Colonic mucosa (tissue), 4 donors: ENCODE data around the gene FGF23. TPM values are rescaled to one million over a fixed set of nuclear protein-coding genes. Genes with fewer than 3 reads are reported as not detected.

Experiments
- DNase-seq: peaks from one replicate; pipeline ENCODE4 v3.0.0-alpha.2; 2020
- H3K27ac ChIP-seq: fragments of 200-600 bp; one replicate; pipeline ENCODE4 v1.8.0; 2021
- H3K27me3 ChIP-seq: fragments of 200-600 bp; one replicate; pipeline ENCODE4 v1.8.0; 2021
- H3K36me3 ChIP-seq: fragments of 200-600 bp; one replicate; pipeline ENCODE4 v1.8.0; 2021
- H3K4me1 ChIP-seq: fragments of 200-600 bp; one replicate; pipeline ENCODE4 v1.8.0; 2021; ENCODE audit warnings: mild to moderate bottlenecking
- H3K4me3 ChIP-seq: fragments of 200-600 bp; one replicate; pipeline ENCODE4 v1.8.0; 2021
- H3K9ac ChIP-seq, 2 donors: one replicate each; pipeline ENCODE4 v1.7.0; 2013; ENCODE audit warnings: control low read depth in 2 of 2, low read depth in 2 of 2, low read length in 2 of 2
- H3K9me3 ChIP-seq: fragments of 200-600 bp; one replicate; pipeline ENCODE4 v1.8.0; 2021
- intact Hi-C: fragments of 100-400 bp; cut with DNase I; formaldehyde crosslinking; loops from one replicate; pipeline ENCODE4 v1.14.1; 2022
- total RNA-seq, 2 donors: library from RNA; stranded (reverse); fragmentation: NEBNext Ultra II Directional in 1 of 2; extraction: Animal tissue kit (Norgen Biotek cat#: 25700) in 1 of 2; gene quantifications; one replicate each; pipeline ENCODE4 v1.2.1, GENCODE V29; 2021
- TF ChIP-seq, protein P1 (sequence below): fragments of 200-600 bp; IDR thresholded peaks from one replicate; pipeline ENCODE4 v1.8.0; 2022; ENCODE audit warnings: antibody characterized with exemption, mild to moderate bottlenecking
- donor health status: healthy.
- donor health status: DM: no; HTN: no; CAD: no.
- donor health status: DM: no; HTN: no; CAD: no.

Gene FGF23
- total RNA-seq, 2 donors from 2014 or later: not detected

DNA sequence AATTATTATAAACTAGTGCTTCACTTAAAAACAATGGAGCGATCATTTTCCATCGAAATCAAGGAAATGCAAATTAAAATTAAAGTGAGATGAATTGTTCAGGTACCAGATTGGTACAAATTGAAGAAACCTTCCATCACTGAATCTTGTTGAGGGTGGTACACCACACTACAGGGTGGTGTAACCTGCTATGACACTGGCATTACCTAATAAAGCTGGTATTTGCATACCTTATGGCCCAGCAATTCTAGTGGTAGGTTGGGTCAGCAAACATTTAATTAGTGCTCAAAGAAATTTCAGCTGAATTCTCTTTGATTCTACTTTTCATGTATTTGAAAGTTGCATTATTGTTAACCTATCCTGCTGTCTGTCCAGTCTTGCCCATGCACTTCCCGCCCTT lies 49.3 kb downstream of the FGF23 start:
- Histone ChIP-seq H3K9ac (no peak overlapping the region), H3K27ac (peak overlapping the region; percentile 30), H3K27me3 (no peaks in the 10 kb centered on the region), H3K36me3 (no peaks in the 10 kb centered on the region), H3K4me3 (no peak overlapping the region), H3K4me1 (no peaks in the 10 kb centered on the region), H3K9me3 (no peaks in the 10 kb centered on the region)
- intact Hi-C loops: no loop called here
- no peak for DNase-seq
- TF ChIP-seq, protein P1, sequence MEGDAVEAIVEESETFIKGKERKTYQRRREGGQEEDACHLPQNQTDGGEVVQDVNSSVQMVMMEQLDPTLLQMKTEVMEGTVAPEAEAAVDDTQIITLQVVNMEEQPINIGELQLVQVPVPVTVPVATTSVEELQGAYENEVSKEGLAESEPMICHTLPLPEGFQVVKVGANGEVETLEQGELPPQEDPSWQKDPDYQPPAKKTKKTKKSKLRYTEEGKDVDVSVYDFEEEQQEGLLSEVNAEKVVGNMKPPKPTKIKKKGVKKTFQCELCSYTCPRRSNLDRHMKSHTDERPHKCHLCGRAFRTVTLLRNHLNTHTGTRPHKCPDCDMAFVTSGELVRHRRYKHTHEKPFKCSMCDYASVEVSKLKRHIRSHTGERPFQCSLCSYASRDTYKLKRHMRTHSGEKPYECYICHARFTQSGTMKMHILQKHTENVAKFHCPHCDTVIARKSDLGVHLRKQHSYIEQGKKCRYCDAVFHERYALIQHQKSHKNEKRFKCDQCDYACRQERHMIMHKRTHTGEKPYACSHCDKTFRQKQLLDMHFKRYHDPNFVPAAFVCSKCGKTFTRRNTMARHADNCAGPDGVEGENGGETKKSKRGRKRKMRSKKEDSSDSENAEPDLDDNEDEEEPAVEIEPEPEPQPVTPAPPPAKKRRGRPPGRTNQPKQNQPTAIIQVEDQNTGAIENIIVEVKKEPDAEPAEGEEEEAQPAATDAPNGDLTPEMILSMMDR: no peak

GRCh38 chr12:4327293-4327692 lies 52.2 kb downstream of the FGF23 start:
- Histone ChIP-seq H3K9ac (no peak overlapping the region), H3K36me3 (no peaks in the 10 kb centered on the region), H3K27me3 (no peaks in the 10 kb centered on the region), H3K4me1 (no peaks in the 10 kb centered on the region), H3K4me3 (no peak overlapping the region), H3K9me3 (no peaks in the 10 kb centered on the region), H3K27ac (no peak overlapping the region)
- TF ChIP-seq, protein P1: no peak
- no peak for DNase-seq
- intact Hi-C loops: no loop called here

DNA sequence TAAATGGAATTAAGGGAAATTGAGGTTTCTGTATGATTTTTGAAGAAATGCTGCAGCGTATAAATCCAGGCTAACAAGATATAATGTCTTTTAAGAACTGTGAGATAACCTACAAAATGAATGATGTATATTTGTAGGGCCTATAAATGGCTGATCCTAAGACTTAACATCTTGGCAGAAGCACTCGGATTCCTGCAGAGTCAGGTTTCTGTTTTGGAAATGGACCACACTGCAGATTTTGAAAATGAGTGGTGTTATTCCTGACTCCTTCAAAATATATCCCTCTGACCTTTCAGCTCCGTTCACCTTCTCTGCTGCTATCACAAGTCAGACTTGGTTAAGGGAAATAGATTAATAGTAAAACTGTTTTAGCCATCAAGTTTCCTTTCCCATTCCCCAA lies 53.5 kb downstream of the FGF23 start:
- DNase-seq: no peak
- Histone ChIP-seq H3K36me3 (no peaks in the 10 kb centered on the region), H3K4me1 (no peaks in the 10 kb centered on the region), H3K27ac (no peak overlapping the region), H3K9ac (no peak overlapping the region), H3K4me3 (no peak overlapping the region), H3K9me3 (no peaks in the 10 kb centered on the region), H3K27me3 (no peaks in the 10 kb centered on the region)
- intact Hi-C loops: no loop called here
- TF ChIP-seq, protein P1: no peak

- H3K36me3 ChIP-seq: no peaks in the 10 kb centered on the region
- H3K4me1 ChIP-seq: no peaks in the 10 kb centered on the region
- H3K9ac ChIP-seq: no peak overlapping the region
- H3K9me3 ChIP-seq: no peaks in the 10 kb centered on the region
- intact Hi-C loops: no loop called here
- no peak overlapping the region for H3K27ac ChIP-seq
- H3K4me3 ChIP-seq: no peak overlapping the region
- no peaks in the 10 kb centered on the region for H3K27me3 ChIP-seq
- DNase-seq: no peak
- TF ChIP-seq, protein P1: no peak
Observed at GRCh38 chr12:4324366-4324765, 55.1 kb downstream of the FGF23 start.

DNA sequence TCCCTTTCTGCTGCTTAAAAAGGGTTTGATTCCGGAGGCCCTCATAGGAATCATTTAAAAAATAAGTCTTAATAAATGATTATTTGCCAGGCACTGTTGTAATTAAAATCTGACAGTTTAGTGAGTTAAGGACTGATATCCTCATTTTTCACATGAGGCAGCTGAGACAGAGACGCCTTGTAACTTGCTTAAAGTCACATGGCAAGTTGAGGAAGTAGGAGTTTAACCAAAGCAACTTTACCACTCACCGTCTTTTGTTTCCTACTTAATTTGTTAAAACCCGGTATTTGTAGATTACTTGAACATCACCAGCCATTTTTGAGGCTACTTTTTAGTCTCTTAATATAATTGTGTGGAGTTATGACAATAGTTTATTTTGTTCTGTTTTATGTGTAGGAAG lies 56.1 kb downstream of the FGF23 start:
- no peak overlapping the region for H3K9ac ChIP-seq
- H3K4me1 ChIP-seq: no peaks in the 10 kb centered on the region
- H3K9me3 ChIP-seq: no peaks in the 10 kb centered on the region
- TF ChIP-seq, protein P1: no peak
- no peak overlapping the region for H3K27ac ChIP-seq
- H3K27me3 ChIP-seq: no peaks in the 10 kb centered on the region
- H3K36me3 ChIP-seq: no peaks in the 10 kb centered on the region
- intact Hi-C loops: no loop called here
- DNase-seq: no peak
- no peak overlapping the region for H3K4me3 ChIP-seq

DNA sequence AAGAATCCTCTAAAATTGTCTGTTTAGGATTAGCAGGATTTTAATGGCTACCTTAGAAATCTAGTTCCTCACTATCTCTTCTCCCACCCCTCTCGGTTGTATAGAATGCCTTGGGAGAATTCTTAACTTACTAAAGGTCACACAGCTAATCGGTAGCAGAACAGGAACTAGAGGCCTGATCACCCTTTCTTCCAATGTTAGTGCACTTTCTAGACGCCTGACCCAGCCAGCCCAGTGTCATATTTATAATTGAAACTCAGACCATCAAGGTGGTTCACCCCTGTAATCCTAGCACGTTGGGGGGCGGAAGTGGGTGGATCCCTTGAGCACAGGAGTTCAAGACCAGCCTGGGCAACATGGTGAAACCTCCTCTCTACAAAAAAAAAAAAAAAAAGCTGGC lies 56.8 kb downstream of the FGF23 start:
- no peaks in the 10 kb centered on the region for H3K36me3 ChIP-seq
- no peak overlapping the region for H3K4me3 ChIP-seq
- H3K27me3 ChIP-seq: no peaks in the 10 kb centered on the region
- no peaks in the 10 kb centered on the region for H3K4me1 ChIP-seq
- no peak for DNase-seq
- no peaks in the 10 kb centered on the region for H3K9me3 ChIP-seq
- no peak overlapping the region for H3K27ac ChIP-seq
- H3K9ac ChIP-seq: no peak overlapping the region
- TF ChIP-seq, protein P1: no peak
- intact Hi-C loops: no loop called here
